Stimulated activated CD4-positive, alpha-beta T cell treated with anti-CD3 and anti-CD28 coated beads, Interleukin-2, amount 100 ng/mL, for 24 hours (primary cell): ENCODE results near the gene AUH.
"Not testable (repeated sequence)": the region's sequence is repeated elsewhere in the genome, so short reads cannot be mapped to it uniquely, and the experiment has no call there.

ENCODE experiments used
- DNase-seq, 2 donors: peaks; one replicate each; pipeline ENCODE4 v3.0.0-alpha.2; 2020

AUH gene

DNA sequence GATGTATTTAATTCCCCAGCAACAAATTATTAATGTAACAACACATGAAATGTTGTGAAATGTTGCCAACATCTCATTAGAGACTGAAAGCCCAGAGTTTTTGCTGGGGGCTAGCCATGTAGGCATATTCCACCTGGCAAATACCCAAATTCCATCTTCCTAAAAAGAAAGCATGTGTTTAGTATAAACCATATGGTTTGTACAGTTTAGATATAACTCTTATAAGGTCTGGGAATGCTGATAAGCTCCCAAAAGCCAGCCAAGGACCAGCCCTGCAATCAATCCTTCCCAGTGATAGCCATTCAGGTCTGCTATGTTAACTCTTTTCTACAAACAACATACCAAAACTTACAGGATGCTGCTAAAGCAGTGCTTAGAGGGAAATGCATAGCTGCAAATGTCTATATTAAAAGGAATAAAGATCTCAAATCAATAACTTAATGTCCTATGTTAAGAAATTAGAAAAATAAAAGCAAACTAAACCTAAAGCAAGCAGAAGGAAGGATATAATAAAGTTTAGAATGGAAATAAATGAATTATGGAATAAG is 158.9 kb downstream of the AUH start:
- DNase-seq, result no peak

DNA sequence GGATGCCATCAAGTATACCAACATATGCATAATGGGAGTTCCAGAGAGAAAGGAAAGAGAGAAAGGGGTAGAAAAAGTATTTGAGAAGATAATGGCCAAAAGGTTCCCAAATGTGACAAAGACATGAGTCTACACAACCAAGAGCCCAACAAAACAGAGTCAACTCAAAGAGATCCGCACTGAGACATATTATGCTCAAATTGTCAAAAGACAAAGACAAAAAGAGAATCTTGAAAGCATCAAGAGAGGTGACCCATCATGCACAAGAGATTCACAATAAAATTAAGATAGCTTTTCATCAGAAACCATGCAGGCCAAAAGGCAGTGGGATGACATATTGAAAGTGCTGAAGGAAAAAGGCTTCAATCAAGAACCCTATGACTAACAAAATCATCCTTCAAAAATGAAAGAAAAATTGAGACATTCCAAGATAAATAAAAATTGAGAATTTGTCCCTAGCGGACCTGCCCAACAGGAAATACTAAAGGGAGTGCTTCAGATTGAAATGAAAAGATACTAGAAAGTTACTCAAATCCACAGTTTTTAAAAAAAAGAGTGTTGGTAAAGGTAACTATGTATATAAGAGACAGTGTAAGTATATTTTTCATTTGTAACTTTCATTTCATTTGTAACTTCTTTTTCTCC is 160.9 kb downstream of the AUH start:
- no peak for DNase-seq

DNA sequence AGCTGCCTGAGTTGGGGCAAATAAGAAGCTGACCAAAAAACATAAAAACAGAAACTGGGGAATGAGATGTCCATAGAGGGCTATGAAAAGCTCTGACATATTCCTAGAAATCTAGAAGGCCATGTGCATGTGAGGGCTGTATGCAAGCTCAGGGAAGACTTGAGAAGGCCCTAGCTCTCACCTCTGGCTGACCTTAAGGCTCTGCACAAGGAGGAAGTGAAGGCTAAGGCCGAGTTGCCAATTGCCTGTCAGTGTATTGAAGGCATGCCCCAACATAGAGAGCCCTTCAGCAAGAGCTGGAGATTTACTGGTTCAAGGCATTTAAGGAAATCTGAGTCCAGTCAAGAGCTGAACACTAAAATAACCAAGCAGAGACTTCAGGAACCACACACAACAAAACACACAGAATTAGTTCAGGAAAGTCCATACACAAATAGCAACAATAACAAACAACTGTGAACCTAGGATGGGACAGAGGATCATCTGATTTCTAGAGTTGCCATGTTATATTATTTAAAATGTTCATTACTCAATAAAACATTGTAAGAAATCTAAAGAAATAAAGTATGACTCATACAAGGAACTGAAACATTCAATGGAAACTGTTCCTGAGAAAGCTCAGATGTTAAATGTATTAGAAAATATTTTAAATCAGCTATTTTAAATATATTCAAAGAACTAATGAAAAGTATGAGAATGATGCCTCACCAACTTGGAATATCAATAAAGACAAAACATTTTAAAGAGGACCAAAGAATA is 161.8 kb downstream of the AUH start:
- DNase-seq, result no peak

DNA sequence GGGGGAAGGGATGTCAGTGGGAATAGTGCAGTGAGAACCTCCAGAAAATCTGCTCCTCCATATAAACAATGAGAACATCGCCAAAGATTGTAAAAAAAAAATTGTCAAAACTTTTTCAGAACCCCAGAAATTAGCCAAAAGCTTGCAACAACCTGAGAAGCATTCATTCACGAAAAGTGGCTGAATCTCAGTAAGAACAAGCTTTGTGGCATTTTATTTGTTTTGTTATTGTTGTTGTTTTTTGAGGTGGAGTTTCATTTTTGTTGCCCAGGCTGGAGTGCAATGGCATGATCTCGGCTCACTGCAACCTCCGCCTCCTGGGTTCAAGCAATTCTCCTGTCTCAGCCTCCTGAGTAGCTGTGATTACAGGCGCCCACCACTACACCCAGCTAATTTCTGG is 162.8 kb downstream of the AUH start:
- DNase-seq, result not testable (repeated sequence)

DNA sequence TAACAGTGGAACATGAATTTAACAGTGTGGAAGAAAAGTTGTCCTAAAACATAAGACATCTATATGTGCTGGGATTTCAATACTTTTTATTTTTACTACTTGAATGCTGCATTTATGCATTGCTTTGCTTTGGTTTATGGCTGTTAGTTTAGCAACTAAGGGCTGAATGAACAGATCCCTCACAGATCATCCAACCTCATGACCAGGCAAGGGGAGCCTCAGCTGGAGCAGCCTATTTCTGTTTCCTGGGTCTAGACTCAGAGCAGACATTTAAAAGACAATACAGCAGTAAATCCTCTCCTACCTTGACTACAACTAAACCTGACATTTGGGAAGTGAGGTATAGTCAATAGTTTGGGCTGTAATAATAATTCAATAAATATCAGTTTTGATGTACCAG is 163.3 kb downstream of the AUH start:
- DNase-seq, result no peak

DNA sequence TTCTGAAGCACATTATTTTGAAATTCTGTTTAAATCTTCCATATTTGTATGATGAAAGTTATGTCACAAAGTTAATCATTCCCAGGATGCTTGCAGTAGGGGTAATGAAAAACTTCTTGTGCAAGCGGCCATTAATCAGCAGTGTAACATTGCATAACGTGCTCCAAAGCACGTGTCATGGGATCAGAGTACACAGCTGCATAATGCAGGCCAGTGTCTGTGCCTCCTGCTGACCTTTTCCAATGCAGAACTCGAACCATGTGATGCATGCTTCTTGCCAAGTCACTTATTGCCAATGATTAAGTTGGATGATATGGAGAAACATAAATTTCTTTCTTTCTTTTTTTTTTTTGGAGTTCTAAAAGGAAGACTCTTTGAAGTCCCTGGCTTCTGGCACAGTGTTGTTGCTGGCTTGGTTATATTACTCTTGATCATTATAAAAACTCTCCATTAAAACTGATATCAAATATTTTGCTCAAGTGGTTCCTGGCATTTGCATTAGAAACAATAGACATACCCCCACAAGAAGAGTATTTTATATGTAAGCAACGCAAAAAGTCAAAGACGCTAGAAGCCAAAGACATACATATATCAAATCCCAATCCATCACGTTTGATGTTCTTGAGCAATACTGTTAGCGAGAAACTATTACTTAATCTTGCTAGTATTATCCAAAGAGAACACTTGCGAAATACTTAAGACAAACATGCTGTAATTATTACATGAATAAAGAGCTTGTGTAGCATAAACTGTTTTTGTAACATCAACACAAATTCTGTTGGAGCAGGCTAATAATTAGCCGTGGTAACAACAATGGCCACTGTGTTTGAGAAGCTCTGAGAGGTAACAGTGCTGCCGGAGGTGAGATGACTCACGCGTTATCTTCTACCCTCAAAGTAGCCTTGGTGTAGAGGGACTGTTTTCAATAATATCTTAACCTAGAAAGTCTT is 164.2 kb downstream of the AUH start:
- DNase-seq, result no peak

DNA sequence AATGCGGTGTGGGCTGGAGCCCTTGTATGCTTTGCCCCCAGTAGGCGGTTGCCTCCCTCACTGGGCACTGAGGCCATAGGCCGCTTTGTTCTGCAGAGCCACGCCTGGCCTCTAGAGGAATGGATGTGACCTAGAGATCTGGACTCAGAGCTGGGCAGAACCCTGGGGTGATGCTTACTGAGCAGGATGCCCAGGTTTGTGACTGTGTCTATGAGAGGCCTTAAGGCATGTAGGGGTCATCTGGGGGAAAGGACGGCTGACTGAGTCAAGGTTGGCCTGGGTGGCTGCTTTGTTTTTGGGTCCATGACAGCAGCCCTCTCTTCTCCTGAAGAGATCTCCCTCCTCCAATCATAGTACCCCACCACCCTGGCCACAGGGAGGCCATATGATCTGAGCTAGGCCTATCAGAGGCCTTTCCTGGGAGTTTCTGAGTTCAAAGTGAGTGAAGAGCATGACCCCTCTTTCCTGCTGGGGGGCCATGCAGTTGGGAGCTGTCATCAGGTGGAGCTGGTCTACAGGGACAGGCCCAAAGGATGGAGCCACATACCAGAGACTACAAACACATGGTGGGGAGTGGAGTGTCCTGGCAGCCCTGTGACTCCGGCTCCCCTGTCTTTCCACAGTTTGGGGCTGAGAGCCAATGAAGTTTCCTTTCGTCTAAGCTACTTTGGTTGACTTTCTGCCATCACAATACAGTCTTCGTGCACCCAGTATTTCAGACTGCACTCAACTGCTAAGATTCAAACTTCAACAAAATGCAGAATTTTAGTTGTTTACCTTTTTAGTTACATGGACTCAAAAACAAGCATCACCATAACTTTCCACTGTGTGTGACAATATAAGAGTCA is 165.4 kb downstream of the AUH start:
- DNase-seq, result no peak

DNA sequence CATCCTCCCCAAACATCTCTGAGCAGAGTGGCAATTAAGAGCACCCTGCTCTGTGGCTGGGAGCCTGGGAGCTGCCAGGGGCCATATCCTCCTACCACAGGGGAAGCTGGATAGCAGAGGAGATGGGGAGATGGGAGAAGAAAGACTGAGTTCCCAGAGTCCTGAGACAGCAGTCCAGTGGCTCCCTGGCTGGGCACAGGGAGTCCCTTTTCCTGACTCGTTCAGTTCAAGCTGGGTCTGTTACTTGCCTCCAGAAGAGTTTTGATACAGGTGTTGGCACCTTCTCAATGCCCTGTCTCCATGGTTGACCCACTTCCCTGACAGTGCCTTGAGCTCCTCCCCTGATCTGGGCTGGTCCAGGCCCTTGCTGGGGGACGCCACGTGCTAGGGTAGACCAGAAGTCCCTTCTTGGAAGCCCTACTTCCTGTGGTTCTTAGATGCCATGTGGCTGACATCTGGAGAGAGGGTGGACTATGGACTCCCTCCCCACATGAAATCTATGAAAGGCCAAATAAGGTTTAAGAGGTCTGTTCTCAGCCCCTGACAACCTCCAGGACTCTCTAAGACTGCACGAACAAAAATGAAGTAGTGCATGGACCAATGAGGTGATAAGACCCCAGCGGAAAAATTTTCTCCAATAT is 166.2 kb downstream of the AUH start:
- DNase-seq, result no peak

DNA sequence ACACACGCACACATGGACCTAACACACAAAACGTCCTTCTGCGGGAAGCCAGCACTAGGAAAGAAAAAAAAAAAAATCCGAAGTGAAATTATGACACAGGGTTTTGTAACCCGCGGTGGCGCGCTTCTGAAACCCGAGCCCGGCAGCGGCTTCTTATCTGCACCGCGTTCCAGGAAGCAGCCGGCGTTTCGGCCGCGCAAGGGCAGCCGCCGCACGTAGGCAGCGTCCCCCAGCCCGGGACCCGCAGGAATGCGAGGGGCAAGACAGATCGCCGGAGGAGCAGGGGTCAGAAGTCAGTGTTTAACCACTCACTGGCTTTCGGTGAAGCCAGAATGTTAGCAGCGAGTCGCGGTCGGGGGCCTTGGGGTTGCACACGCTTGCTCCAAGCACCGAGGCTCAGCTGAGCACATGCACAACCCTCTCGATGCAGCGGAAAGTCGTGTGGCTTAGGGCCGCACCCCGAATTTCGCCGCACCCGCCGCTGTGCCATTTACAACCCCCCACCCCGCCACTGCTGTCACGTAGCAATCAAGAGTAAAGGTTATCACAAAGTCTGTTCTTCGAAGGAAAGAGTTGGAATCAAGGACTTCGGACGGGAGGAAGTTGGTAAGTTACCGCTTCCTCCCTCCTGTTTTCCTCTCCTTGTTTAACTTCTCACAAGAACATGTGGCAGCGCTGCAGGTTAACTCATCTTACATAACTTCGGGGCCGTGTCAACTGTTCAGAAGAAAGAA is 167.9 kb downstream of the AUH start:
- peak; percentile 81 to 91 for DNase-seq

DNA sequence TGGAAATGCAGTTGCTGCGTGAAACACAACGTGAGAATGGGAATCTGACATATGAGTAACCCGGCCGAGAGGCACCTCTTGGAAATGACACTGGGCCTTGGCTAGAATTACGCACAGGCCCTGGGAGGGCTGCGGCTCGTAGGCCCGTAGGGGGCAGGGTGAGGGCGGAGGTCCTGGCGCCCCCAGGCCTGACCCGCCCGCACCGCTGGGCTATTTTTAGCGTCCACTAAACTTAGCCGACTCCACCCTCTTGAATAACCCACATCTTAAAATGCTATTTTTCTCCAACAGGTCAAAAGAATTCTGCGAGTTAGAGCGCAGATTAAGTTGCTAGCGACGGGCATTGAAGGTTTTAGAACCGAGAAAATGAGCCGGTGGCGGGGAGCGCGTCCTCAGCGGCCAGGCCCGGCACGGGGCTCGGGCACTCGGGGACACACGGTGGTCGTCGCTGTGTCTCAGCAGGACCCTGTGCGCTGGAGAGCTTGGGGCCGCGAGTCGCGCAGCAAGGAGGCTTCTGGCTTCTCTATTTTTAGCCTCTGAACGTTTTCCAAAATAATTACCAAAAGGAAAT is 168.5 kb downstream of the AUH start:
- peak; percentile 80 to 81 for DNase-seq

DNA sequence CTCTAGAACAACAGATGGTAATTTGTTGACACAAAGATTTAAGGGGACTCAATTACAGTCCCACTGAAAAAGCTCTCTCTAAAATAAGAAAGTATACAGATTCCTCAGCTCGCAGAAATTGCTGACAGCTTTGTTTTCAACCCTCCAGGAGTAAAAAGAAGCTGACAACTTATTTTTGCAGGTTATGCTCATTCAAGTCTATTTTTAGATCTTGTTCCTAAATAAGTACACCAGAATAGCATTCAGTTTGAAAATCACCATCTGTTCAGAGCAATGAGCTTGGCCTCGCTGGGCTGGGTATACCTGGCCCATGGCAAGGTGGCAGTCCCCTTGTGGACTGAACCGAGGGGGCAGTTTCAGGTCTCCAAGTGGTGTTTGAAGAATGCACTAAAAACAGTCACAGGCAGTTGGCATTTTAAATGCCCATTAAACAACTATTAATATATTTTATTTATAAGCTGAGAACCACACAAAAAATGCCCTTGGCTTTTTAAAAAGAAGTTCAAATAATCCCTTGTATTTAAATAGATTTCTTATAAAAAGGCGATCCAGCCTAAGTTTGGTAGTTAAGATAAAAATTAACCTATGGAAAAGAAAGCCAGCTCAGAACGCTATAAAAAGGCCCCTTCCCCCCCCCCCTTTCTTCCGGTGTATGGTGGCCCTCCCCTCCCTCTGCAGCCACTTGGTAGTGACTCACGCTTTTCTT is 169.2 kb downstream of the AUH start:
- DNase-seq, result no peak

DNA sequence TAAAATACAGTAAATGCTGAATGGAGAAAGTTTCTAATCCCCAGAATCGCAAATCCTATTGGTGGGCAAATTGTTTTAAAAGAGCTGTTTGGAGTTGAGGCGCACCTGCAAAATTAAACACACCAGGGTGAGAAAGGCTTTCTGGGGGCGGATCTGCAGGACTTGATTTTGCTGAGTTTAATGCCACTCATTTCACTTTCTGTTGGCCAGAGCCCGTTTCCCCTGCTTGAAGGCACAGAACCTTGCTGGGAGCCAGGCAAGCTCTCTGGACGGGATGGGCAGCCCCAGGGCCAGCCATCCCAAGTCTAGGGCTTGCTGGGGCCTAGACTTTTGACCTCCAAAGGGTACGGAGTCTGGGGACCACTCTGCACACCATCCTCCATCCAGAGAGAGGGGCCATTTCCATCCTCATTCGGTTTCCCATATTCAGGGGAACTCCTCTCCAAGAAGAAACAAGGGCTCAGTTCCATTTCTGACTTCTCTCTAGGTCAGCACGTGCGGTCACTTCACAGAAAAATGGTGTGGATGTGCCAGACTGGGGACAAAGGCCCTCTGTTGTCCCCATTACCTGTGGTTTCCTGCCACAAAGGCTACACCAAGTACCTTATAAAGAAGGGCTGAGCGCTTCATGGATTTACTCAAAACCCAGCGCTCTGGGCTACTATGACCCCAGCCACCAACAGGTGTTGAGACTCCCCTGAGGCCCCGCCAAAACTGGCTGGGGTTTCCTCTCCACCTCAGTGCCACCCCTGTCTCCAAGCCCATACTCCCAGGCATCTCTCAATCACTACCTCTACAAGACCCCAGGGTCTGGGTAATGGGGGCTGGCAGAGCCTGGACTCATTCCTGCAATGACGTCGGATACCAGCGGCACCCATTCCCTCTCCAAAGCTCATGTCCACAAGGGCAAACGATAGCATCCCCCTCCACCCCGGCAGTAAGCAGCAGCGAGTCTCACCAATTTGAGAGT is 170.0 kb downstream of the AUH start:
- no peak for DNase-seq

DNA sequence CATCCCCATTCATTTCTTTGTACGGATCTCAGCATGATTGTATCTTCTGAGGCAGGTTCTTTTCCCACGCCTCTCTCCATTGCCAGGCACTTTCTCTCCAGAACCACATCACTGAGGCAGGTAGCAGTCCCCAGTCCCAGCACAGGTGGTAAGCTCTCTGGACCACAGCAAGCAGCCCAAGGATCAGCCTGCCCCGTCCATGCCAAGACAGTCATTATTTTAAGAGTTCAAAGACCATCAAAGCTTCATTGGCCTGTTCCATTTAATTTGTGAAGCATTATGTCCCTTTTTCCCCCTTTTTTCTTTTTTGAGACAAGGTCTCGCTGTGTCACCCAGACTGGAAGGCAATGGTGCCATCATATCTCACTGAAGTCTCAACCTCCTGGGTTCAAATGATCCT is 171.7 kb downstream of the AUH start:
- no peak for DNase-seq

DNA sequence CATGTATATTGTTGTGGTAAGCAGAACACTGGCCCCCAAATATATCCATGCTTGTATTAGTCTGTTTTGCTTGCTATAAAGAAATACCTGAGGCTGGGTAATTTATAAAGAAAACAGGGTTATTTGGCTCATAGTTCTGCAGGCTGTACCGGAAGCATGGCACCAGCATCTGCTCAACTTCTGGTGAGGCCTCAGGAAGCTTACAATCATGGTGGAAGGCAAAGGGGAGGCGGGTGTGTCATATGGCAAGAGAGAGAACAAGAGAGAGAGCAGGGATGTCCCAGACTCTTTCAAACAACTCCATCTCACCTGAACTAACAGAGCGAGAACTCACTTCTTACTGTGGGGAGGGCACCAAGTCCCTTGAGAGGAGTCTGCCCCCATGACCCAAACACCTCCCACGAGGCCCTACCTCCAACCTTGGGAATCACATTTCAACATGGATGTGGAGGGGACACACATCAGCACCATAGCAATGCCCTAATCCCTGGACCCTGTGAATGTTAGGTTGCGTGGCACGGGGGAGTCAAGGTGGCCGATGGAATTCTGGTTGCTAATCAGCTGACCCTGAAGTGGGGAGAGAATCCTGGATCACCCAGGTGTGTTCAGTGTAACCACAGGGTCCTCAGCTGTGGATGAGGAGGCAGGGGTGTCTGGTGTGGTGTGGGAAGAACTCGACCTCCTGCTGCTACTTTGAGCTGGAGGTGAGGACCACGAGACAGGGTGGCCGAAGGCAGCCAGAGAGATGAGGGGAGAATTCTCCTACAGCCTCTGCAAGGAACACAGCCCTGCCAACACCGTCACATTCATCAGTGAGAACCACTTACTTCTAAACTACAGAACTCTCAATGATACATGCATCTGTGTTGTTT is 172.8 kb downstream of the AUH start:
- no peak for DNase-seq

DNA sequence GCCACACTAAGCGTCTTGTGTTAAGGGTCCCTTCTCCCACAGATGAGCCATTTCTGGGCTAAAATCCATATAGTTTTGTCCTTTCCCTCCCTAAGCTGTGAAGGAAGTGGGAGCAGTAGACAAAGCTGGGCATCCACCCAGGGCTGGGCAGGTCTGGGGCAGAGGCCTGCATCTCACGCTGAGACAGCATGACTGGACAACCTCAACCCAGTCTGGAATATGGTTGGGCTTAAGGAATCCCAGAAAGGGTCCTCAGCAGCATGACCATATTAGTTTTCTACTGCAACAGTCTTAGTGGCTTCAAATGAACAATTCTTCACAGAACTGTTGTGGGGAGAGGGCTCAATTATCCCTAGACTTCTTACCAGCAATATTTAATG is 173.8 kb downstream of the AUH start:
- no peak for DNase-seq

DNA sequence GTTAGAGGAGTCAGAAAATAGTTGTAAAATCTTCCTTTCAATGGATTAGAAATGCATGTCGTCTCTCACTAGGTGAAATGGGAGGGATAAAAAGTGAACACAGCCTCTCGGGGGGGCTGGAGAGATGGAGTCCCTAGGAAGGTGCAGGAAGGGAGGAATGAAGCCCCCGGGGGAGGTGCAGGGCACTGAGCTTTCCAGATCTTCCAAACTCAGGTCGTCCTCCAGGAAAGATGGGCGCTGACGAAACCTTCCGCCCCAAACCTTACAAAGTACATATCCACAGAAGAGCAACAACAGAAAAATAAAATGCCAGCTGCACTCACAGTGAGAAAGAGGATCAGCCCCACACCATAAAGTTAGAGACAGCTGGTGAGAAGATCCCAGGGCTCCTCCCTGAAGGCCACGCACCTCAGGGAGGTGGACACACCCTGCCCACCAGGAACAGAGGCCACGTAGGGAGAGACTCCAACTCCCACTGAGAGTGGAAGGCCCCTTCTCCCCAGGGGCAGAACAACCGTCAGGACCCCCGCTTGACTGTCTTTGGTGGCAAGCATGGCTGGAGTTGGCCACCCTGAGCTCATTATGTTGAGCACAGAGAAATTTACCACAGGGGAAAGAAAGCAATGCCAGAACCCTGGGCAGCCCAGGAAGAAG is 174.3 kb downstream of the AUH start:
- DNase-seq, result no peak

DNA sequence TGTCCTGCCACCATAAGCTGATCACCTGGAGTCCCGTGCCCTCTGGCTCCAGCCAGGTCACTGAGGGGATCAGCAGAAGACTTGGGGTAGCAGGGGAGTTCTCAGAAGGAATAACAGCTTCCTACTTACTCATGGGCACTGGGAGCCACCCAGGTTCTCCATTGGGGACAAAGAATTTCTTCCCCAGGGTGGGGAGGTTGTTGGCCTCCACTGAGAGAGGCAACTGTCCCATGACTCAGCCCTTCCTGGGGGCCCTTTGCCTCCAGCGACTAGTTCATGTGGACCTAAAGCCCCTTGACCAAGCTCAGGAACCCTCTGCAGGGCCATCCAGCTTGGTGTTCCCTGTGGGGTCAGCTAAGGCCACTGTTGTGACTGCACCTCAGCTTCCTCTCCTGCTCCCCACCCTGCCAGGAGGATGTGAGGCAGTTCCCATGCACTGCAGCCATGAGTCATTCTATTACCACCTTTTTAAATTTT is 175.0 kb downstream of the AUH start:
- no peak for DNase-seq
